B cell (primary cell): ENCODE results near the gene NUFIP1. TPM values are rescaled to one million over a fixed set of nuclear protein-coding genes. Genes with fewer than 3 reads are reported as not detected.

Source experiments
- ATAC-seq: fragments of 200-7000 bp; cut with Tn5 transposase; one replicate; pipeline ENCODE4 v1.10.0; 2021; ENCODE audit warnings: low read depth, mild to moderate bottlenecking, moderate number of reproducible peaks, moderate library complexity
- CTCF ChIA-PET: fragments of 350-600 bp; sonication (Branson Sonifier 250); formaldehyde crosslinking; loops from one replicate; lab custom pipeline; 2021; ENCODE audit warnings: antibody characterized with exemption, inconsistent platforms; lab: Charles Lee
- POLR2A ChIA-PET: fragments of 350-600 bp; sonication (Branson Sonifier 250); formaldehyde crosslinking; loops from one replicate; lab custom pipeline; 2021; ENCODE audit warnings: antibody characterized with exemption; lab: Charles Lee
- DNase-seq: peaks from one replicate; pipeline ENCODE4 v3.0.0; 2013
- H2AFZ ChIP-seq: 2 replicates; pipeline ENCODE4 v1.6.1; 2012; ENCODE audit warnings: mild to moderate bottlenecking, low read depth, low read length; ENCODE audit not compliant: insufficient read depth, poor library complexity, severe bottlenecking
- H3K27ac ChIP-seq, 2 donors: 1 replicate in 1 of 2; 2 replicates in 1 of 2; pipeline ENCODE4 v1.5.1; 2012 to 2013; ENCODE audit warnings: low read length in 2 of 2, mild to moderate bottlenecking in 2 of 2, moderate library complexity in 1 of 2
- H3K27me3 ChIP-seq, 4 experiments: fragments of 200-600 bp in 1 of 4; sonication (generic) in 1 of 4; replicated peaks in 1 of 4; 1 replicate in 2 of 4; 2 replicates in 2 of 4; pipeline versions ENCODE4 v1.6.1 to v1.7.0; 2013 to 2016; ENCODE audit warnings: low read length in 3 of 4, mild to moderate bottlenecking in 2 of 4, mixed read lengths in 1 of 4, moderate library complexity in 1 of 4; ENCODE audit not compliant: insufficient read depth in 4 of 4, control insufficient read depth in 3 of 4; ENCODE audit errors: control extremely low read depth in 1 of 4
- H3K36me3 ChIP-seq, 2 experiments: replicated peaks in 1 of 2; 1 replicate in 1 of 2; 2 replicates in 1 of 2; pipeline versions ENCODE4 v1.6.1 to v1.7.1; 2013; ENCODE audit warnings: low read length in 1 of 2; ENCODE audit not compliant: insufficient read depth in 2 of 2, control insufficient read depth in 1 of 2; ENCODE audit errors: control extremely low read depth in 1 of 2, extremely low read depth in 1 of 2
- H3K4me1 ChIP-seq, 2 donors: fragments of 200-600 bp in 1 of 2; sonication (generic) in 1 of 2; 1 replicate in 1 of 2; 2 replicates in 1 of 2; pipeline versions ENCODE4 v1.5.1 to v1.6.1; 2013 to 2017; ENCODE audit warnings: low read length in 2 of 2; ENCODE audit not compliant: control insufficient read depth in 2 of 2, insufficient read depth in 2 of 2
- H3K4me2 ChIP-seq: replicated peaks from 2 replicates; pipeline ENCODE3; 2012; ENCODE audit warnings: mild to moderate bottlenecking, low read depth, low read length; ENCODE audit not compliant: poor library complexity, severe bottlenecking
- H3K4me3 ChIP-seq, 5 experiments: fragments of 200-600 bp in 1 of 5; sonication (generic) in 1 of 5; 1 replicate in 3 of 5; 2 replicates in 2 of 5; pipeline versions ENCODE4 v1.5.1 to v1.7.0; 2011 to 2016; ENCODE audit warnings: low read length in 4 of 5, mild to moderate bottlenecking in 4 of 5, low read depth in 2 of 5, control low read depth in 1 of 5, moderate library complexity in 1 of 5; ENCODE audit not compliant: insufficient read depth in 1 of 5; ENCODE audit errors: control extremely low read depth in 1 of 5, extremely low read depth in 1 of 5
- H3K79me2 ChIP-seq: fragments of 200-600 bp; sonication (generic); one replicate; pipeline ENCODE4 v1.6.0; 2016; ENCODE audit warnings: low read length; ENCODE audit not compliant: control insufficient read depth, insufficient read depth
- H3K9ac ChIP-seq: fragments of 200-600 bp; sonication (generic); 2 replicates; pipeline ENCODE4 v1.6.1; 2017; ENCODE audit warnings: mild to moderate bottlenecking, low read length, moderate library complexity
- H3K9me3 ChIP-seq, 3 donors: one replicate each; pipeline versions ENCODE4 v1.6.1 to v1.7.1; 2013; ENCODE audit warnings: low read length in 2 of 3; ENCODE audit not compliant: control insufficient read depth in 2 of 3, insufficient read depth in 1 of 3; ENCODE audit errors: control extremely low read depth in 1 of 3
- H4K20me1 ChIP-seq: 2 replicates; pipeline ENCODE4 v1.6.0; 2012; ENCODE audit warnings: mild to moderate bottlenecking, low read length; ENCODE audit not compliant: insufficient read depth, control insufficient read depth, poor library complexity, severe bottlenecking
- H3K27ac Mint-ChIP-seq: one replicate; pipeline ENCODE4 v1.8.0; 2021; ENCODE audit warnings: mixed read lengths
- H3K27me3 Mint-ChIP-seq: one replicate; pipeline ENCODE4 v1.8.0; 2021; ENCODE audit warnings: mixed read lengths
- H3K4me1 Mint-ChIP-seq: one replicate; pipeline ENCODE4 v1.8.0; 2021; ENCODE audit warnings: mixed read lengths
- H3K4me3 Mint-ChIP-seq: one replicate; pipeline ENCODE4 v1.8.0; 2021; ENCODE audit warnings: mixed read lengths
- H3K9me3 Mint-ChIP-seq: one replicate; pipeline ENCODE4 v1.8.0; 2022; ENCODE audit warnings: mixed read lengths; ENCODE audit not compliant: insufficient read depth
- CTCF ChIP-seq: fragments of 200-600 bp; IDR thresholded peaks from one replicate; pipeline ENCODE4 v1.8.0; 2022; ENCODE audit warnings: antibody characterized with exemption, mild to moderate bottlenecking
- EZH2 ChIP-seq: IDR thresholded peaks from 2 replicates; pipeline ENCODE4 v1.6.1; 2012; ENCODE audit warnings: borderline replicate concordance, low read depth, mild to moderate bottlenecking, moderate library complexity, low read length; ENCODE audit not compliant: insufficient read depth, poor library complexity, severe bottlenecking
- WGBS: methylation state at CpG from one replicate; pipeline ENCODE4 v1.1.5; 2013; ENCODE audit warnings: missing lambda C conversion rate; ENCODE audit not compliant: insufficient coverage; 5-methylcytosine and 5-hydroxymethylcytosine counted together
- intact Hi-C: fragments of 100-400 bp; cut with micrococcal nuclease; formaldehyde crosslinking; loops from one replicate; pipeline ENCODE4 v1.10.0; 2022
- polyA plus RNA-seq: library from polyadenylated mRNA; depleted of rRNA; stranded (reverse); fragments of >200 nt; gene quantifications from 2 replicates; pipeline ENCODE4 v1.2.3, GENCODE V29; 2012
- total RNA-seq, 2 donors: library from RNA; stranded (reverse); fragments of 120-200 nt in 1 of 2; gene quantifications; 1 replicate in 1 of 2; 2 replicates in 1 of 2; pipeline versions ENCODE4 v1.2.3 to v1.2.4, GENCODE V29; 2013 to 2022

Gene NUFIP1
- total and polyA plus RNA-seq, 2 donors (not counting 1 experiment from before 2014, with no cell fraction given) = 2.2 to 4.7 TPM

- no peak for DNase-seq
- Mint-ChIP-seq H3K4me3 (no peak overlapping the region), H3K4me1 (no peaks in the 10 kb centered on the region), H3K27me3 (no peaks in the 10 kb centered on the region), H3K27ac (no peak overlapping the region), H3K9me3 (no peaks in the 10 kb centered on the region)
- H3K27me3 ChIP-seq = no peaks in the 10 kb centered on the region
- intact Hi-C loops = no loop called here
- H2AFZ ChIP-seq = no peak overlapping the region
- no peak overlapping the region for H3K9ac ChIP-seq
- no peaks in the 10 kb centered on the region for H4K20me1 ChIP-seq
- no peaks in the 10 kb centered on the region for H3K4me1 ChIP-seq
- H3K79me2 ChIP-seq = peaks cover 1% of the 10 kb centered on the region
- CTCF ChIA-PET = no interaction called here
- no peak overlapping the region for H3K4me2 ChIP-seq
- no peak for ATAC-seq
- peaks cover 10 to 34% of the 10 kb centered on the region in 2 experiments for H3K36me3 ChIP-seq
- H3K4me3 ChIP-seq = no peak overlapping the region
- no peak overlapping the region for H3K27ac ChIP-seq
- no peak for TF ChIP-seq EZH2
- TF ChIP-seq CTCF = no peak
- H3K9me3 ChIP-seq = peaks cover 0 to 1% (median 0%) of the 10 kb centered on the region in 3 donors
- POLR2A ChIA-PET = no interaction called here
Observed at GRCh38 chr13:45003417-45003816, 14.1 kb upstream of the NUFIP1 start.

- ChIA-PET POLR2A (interaction anchor here (0.5 kb wide), 1 partner anchor 1688 kb away, joined by 5 read pairs; no protein-coding TSS in a partner anchor), CTCF (interaction anchor here (0.8 kb wide), 1 partner anchor 16 kb away, joined by 4 read pairs; no protein-coding TSS in a partner anchor)
- DNase-seq = no peak
- TF ChIP-seq EZH2 (no peak), CTCF (no peak)
- no peaks in the 10 kb centered on the region for H3K9me3 Mint-ChIP-seq
- intact Hi-C loops = loop anchor here (1.0 to 5.0 kb wide), 6 partner anchors 15 to 427 kb away; partner anchors contain the start of genes GTF2F2, SLC25A30 and TPT1
- Histone ChIP-seq H3K79me2 (peaks cover 82% of the 10 kb centered on the region), H3K4me3 (peak overlapping the region; percentile 92 to 99 (median 98)), H3K27me3 (no peaks in the 10 kb centered on the region), H3K36me3 (peaks cover 0 to 6% of the 10 kb centered on the region in 2 experiments), H3K4me1 (peaks cover 13 to 24% of the 10 kb centered on the region in 2 donors), H3K4me2 (peak overlapping the region; percentile 89), H2AFZ (peak overlapping the region; percentile 96), H3K9me3 (no peaks in the 10 kb centered on the region), H3K27ac (peak overlapping the region; percentile 79 to 89), H3K9ac (peak overlapping the region; percentile 97), H4K20me1 (peaks cover 4% of the 10 kb centered on the region)
- peaks cover 45% of the 10 kb centered on the region for H3K4me1 Mint-ChIP-seq
- no peak for ATAC-seq
- peak overlapping the region; percentile 98 for H3K27ac Mint-ChIP-seq
- H3K4me3 Mint-ChIP-seq = peak overlapping the region; percentile 100
- H3K27me3 Mint-ChIP-seq = no peaks in the 10 kb centered on the region
- WGBS = 11% methylated on average over 9 of the region's 10 CpGs
Observed at GRCh38 chr13:44989941-44990340, 670 bp upstream of the NUFIP1 start.
